ENCODE data around the gene DDI1. TPM values are rescaled to one million over a fixed set of nuclear protein-coding genes. Genes with fewer than 3 reads are reported as not detected.

The DDI1 gene
- total and polyA plus RNA-seq, 8 donors: not detected

- intact Hi-C loops (cut with DNase I): no loop called here
- no peak for DNase-seq
- ATAC-seq: no peak
- no peaks in the 10 kb centered on the region for H3K36me3 ChIP-seq
- no peaks in the 10 kb centered on the region for H3K27me3 ChIP-seq
- H3K4me1 ChIP-seq: peaks cover 0 to 8% of the 10 kb centered on the region in 2 donors
- TF ChIP-seq, protein P1, sequence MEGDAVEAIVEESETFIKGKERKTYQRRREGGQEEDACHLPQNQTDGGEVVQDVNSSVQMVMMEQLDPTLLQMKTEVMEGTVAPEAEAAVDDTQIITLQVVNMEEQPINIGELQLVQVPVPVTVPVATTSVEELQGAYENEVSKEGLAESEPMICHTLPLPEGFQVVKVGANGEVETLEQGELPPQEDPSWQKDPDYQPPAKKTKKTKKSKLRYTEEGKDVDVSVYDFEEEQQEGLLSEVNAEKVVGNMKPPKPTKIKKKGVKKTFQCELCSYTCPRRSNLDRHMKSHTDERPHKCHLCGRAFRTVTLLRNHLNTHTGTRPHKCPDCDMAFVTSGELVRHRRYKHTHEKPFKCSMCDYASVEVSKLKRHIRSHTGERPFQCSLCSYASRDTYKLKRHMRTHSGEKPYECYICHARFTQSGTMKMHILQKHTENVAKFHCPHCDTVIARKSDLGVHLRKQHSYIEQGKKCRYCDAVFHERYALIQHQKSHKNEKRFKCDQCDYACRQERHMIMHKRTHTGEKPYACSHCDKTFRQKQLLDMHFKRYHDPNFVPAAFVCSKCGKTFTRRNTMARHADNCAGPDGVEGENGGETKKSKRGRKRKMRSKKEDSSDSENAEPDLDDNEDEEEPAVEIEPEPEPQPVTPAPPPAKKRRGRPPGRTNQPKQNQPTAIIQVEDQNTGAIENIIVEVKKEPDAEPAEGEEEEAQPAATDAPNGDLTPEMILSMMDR (IDR thresholded peaks at IDR 0.05): no peak
- no peaks in the 10 kb centered on the region for H3K9me3 ChIP-seq
- H3K27ac ChIP-seq: no peak overlapping the region
- no peak overlapping the region for H3K4me3 ChIP-seq
Observed at GRCh38 chr11:104060820-104061219, 24.4 kb downstream of the DDI1 start.

GRCh38 chr11:104061853-104062521 lies 25.5 kb downstream of the DDI1 start:
- no peak overlapping the region for H3K4me3 ChIP-seq
- H3K4me1 ChIP-seq: peaks cover 0 to 8% of the 10 kb centered on the region in 2 donors
- no peaks in the 10 kb centered on the region for H3K36me3 ChIP-seq
- no peaks in the 10 kb centered on the region for H3K27me3 ChIP-seq
- intact Hi-C loops (cut with DNase I): no loop called here
- H3K27ac ChIP-seq: no peak overlapping the region
- no peak for ATAC-seq
- H3K9me3 ChIP-seq: no peaks in the 10 kb centered on the region
- TF ChIP-seq, protein P1 (IDR thresholded peaks at IDR 0.05): no peak
- no peak for DNase-seq

GRCh38 chr11:104064034-104064630 lies 27.7 kb downstream of the DDI1 start:
- Histone ChIP-seq H3K27ac (no peak overlapping the region), H3K9me3 (no peaks in the 10 kb centered on the region), H3K27me3 (no peaks in the 10 kb centered on the region), H3K36me3 (no peaks in the 10 kb centered on the region), H3K4me1 (peaks cover 0 to 8% of the 10 kb centered on the region in 2 donors), H3K4me3 (no peak overlapping the region)
- ATAC-seq: no peak
- intact Hi-C loops (cut with DNase I): no loop called here
- no peak for DNase-seq
- TF ChIP-seq, protein P1 (IDR thresholded peaks at IDR 0.05): no peak

GRCh38 chr11:104067534-104067933 lies 31.1 kb downstream of the DDI1 start:
- TF ChIP-seq, protein P1 (IDR thresholded peaks at IDR 0.05): no peak
- ATAC-seq: no peak

DNA sequence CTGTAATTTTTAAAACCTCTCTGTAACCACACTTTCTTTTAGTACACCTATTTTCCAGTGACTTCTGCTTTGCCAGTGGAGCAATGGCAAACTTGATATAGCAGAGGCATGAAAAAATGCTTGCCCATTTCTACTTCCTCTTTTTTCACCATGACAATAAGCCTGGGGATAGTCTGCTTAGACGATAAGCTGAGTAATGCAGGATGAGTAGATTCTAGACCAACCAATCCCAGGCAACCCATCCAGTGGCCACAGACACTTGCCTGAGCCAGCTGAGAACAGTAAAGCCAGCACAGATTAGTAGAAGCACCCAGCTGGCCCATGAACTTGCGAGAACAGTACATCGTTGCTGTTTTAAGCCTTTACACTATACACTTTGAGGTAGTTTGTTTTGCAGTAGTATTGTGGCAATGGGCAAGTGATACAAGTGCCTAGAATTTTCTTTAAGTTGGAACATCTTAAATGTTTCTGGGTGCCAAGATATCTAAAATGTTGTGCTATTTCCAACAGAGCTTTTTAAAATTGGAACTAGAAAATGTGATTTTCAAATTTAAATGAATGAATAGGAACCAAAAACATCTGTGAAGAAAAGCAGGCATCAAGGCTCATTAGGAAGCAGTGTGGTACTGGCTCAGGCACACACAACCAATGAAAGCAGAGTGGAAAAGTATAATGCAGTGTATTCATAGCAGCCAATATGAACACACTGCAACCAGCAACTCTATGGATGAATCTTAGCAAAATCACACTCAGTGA lies 37.7 kb downstream of the DDI1 start:
- H3K36me3 ChIP-seq: no peaks in the 10 kb centered on the region
- TF ChIP-seq, protein P1 (IDR thresholded peaks at IDR 0.05): no peak
- DNase-seq (no peak), ATAC-seq (peak; percentile 74)
- H3K4me3 ChIP-seq: no peak overlapping the region
- no peaks in the 10 kb centered on the region for H3K27me3 ChIP-seq
- intact Hi-C loops (cut with DNase I): no loop called here
- no peaks in the 10 kb centered on the region for H3K9me3 ChIP-seq
- H3K4me1 ChIP-seq: peaks cover 0 to 18% of the 10 kb centered on the region in 2 donors
- H3K27ac ChIP-seq: no peak overlapping the region

More at GRCh38 chr11:104067534-104067933, 31.1 kb downstream of the DDI1 start:
- Histone ChIP-seq H3K36me3 (no peaks in the 10 kb centered on the region), H3K9me3 (no peaks in the 10 kb centered on the region), H3K27me3 (no peaks in the 10 kb centered on the region), H3K4me3 (no peak overlapping the region), H3K27ac (no peak overlapping the region), H3K4me1 (no peaks in the 10 kb centered on the region)
- intact Hi-C loops (cut with DNase I): no loop called here
- no peak for DNase-seq
